Hepatocyte (in vitro differentiated cells): ENCODE results near the gene FOS.
"Not testable (repeated sequence)": the region's sequence is repeated elsewhere in the genome, so short reads cannot be mapped to it uniquely, and the experiment has no call there.

Experiments used
- EZH2 ChIP-seq: fragments of 200-600 bp; sonication (generic); IDR thresholded peaks from 2 replicates; pipeline ENCODE4 v1.6.1; 2016; ENCODE audit warnings: antibody characterized with exemption, mild to moderate bottlenecking, borderline replicate concordance
- EZH2phosphoT487 ChIP-seq: fragments of 200-600 bp; sonication (generic); IDR thresholded peaks from one replicate; pipeline ENCODE4 v1.6.1; 2018; ENCODE audit warnings: antibody characterized with exemption, mild to moderate bottlenecking, low read depth, moderate library complexity; ENCODE audit not compliant: unreplicated experiment, severe bottlenecking
- TF ChIP-seq, protein P1 (sequence below): fragments of 200-600 bp; sonication (generic); IDR thresholded peaks from 2 replicates; pipeline ENCODE4 v1.5.1; 2016; ENCODE audit warnings: antibody characterized with exemption, mild to moderate bottlenecking; ENCODE audit not compliant: poor library complexity

DNA sequence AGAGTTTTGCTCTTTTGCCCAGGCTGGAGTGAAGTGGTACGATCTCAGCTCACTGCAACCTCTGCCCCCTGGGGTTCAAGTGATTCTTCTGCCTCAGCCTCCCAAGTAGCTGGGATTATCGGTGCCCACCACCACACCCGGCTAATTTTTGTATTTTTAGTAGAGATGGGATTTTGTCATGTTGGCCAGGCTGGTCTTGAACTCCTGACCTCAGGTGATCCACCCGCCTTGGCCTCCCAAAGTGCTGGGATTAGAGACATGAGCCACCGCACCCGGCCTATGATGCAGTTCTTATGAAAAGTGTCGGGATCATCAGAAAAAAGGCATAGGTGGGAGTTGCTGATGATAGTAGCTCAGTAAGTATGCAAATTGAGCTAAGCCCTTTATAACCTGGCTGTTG, 30.4 kb downstream of the FOS start:
- TF ChIP-seq, protein P1, sequence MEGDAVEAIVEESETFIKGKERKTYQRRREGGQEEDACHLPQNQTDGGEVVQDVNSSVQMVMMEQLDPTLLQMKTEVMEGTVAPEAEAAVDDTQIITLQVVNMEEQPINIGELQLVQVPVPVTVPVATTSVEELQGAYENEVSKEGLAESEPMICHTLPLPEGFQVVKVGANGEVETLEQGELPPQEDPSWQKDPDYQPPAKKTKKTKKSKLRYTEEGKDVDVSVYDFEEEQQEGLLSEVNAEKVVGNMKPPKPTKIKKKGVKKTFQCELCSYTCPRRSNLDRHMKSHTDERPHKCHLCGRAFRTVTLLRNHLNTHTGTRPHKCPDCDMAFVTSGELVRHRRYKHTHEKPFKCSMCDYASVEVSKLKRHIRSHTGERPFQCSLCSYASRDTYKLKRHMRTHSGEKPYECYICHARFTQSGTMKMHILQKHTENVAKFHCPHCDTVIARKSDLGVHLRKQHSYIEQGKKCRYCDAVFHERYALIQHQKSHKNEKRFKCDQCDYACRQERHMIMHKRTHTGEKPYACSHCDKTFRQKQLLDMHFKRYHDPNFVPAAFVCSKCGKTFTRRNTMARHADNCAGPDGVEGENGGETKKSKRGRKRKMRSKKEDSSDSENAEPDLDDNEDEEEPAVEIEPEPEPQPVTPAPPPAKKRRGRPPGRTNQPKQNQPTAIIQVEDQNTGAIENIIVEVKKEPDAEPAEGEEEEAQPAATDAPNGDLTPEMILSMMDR: not testable (repeated sequence)
- not testable (repeated sequence) for TF ChIP-seq EZH2, EZH2phosphoT487
